H1 (cell line): ENCODE results near the gene SMOC2. TPM values are rescaled to one million over a fixed set of nuclear protein-coding genes. Genes with fewer than 3 reads are reported as not detected.

Experiments used
- CTCF ChIA-PET: fragments of 300-600 bp; sonication (Branson Sonifier 250); formaldehyde crosslinking; loops from one replicate; lab custom pipeline; 2021; ENCODE audit not compliant: partially characterized antibody; lab: Charles Lee
- POLR2A ChIA-PET: fragments of 300-600 bp; sonication (Branson Sonifier 250); formaldehyde crosslinking; loops from one replicate; lab custom pipeline; 2021; ENCODE audit warnings: inconsistent platforms; ENCODE audit not compliant: partially characterized antibody; lab: Charles Lee
- DNase-seq, 2 experiments: peaks; one replicate each; pipeline versions ENCODE4 v3.0.0 to v3.0.0-alpha.2; 2010 to 2022; ENCODE audit warnings: low spot score in 2 of 2, low read depth in 1 of 2, mixed read lengths in 1 of 2
- FAIRE-seq: peaks from 2 replicates; lab custom pipeline; 2011; peaks lifted over from hg19 to GRCh38; lab: Jason Lieb, UNC
- H2AFZ ChIP-seq: 2 replicates; pipeline ENCODE4 v1.8.1; 2012; ENCODE audit warnings: low read length, inconsistent platforms
- H2AK5ac ChIP-seq: 2 replicates; pipeline ENCODE4 v1.6.1; 2013; ENCODE audit warnings: low read depth, low read length
- H2BK120ac ChIP-seq: replicated peaks from 2 replicates; pipeline ENCODE3; 2013; ENCODE audit warnings: low read depth, low read length, inconsistent platforms
- H2BK12ac ChIP-seq: 2 replicates; pipeline ENCODE4 v1.6.1; 2013; ENCODE audit warnings: low read depth, low read length
- H2BK15ac ChIP-seq: 2 replicates; pipeline ENCODE4 v1.6.1; 2013; ENCODE audit warnings: low read length
- H2BK20ac ChIP-seq: 2 replicates; pipeline ENCODE4 v1.6.1; 2013; ENCODE audit warnings: low read length
- H2BK5ac ChIP-seq: 2 replicates; pipeline ENCODE4 v1.6.1; 2013; ENCODE audit warnings: low read depth, low read length
- H3K14ac ChIP-seq: 2 replicates; pipeline ENCODE4 v1.6.1; 2013; ENCODE audit warnings: inconsistent platforms; ENCODE audit not compliant: insufficient read length
- H3K18ac ChIP-seq: 2 replicates; pipeline ENCODE4 v1.6.1; 2013; ENCODE audit warnings: low read length; ENCODE audit errors: extremely low read depth
- H3K23ac ChIP-seq: 2 replicates; pipeline ENCODE4 v1.6.1; 2013; ENCODE audit warnings: inconsistent platforms; ENCODE audit not compliant: insufficient read length
- H3K23me2 ChIP-seq: 2 replicates; pipeline ENCODE4 v1.6.1; 2013; ENCODE audit warnings: low read depth, low read length
- H3K27ac ChIP-seq: 2 replicates; pipeline ENCODE4 v1.6.1; 2011; ENCODE audit warnings: low read depth, low read length, inconsistent platforms
- H3K27me3 ChIP-seq, 4 experiments: replicated peaks in 1 of 4; 1 replicate in 1 of 4; 2 replicates in 3 of 4; pipeline versions ENCODE4 v1.6.1 to v1.8.1; 2011 to 2013; ENCODE audit warnings: low read length in 3 of 4, mild to moderate bottlenecking in 3 of 4, inconsistent platforms in 2 of 4, mixed read lengths in 2 of 4, moderate library complexity in 1 of 4; ENCODE audit not compliant: control insufficient read depth in 3 of 4, insufficient read depth in 3 of 4; ENCODE audit errors: extremely low read depth in 1 of 4
- H3K36me3 ChIP-seq, 4 experiments: 2 replicates each; pipeline versions ENCODE4 v1.6.1 to v1.8.1; 2011 to 2013; ENCODE audit warnings: mild to moderate bottlenecking in 4 of 4, low read length in 3 of 4, moderate library complexity in 2 of 4, control low read depth in 1 of 4, inconsistent platforms in 1 of 4; ENCODE audit not compliant: insufficient read depth in 4 of 4, control insufficient read depth in 2 of 4
- H3K4ac ChIP-seq: replicated peaks from 2 replicates; pipeline ENCODE3; 2013; ENCODE audit warnings: low read length, low read depth, mixed read lengths, inconsistent platforms; ENCODE audit not compliant: insufficient read length
- H3K4me1 ChIP-seq, 4 experiments: replicated peaks in 1 of 4; 1 replicate in 1 of 4; 2 replicates in 3 of 4; pipeline versions ENCODE4 v1.6.1 to v1.8.1; 2011 to 2013; ENCODE audit warnings: low read length in 3 of 4, inconsistent platforms in 2 of 4, mixed read lengths in 1 of 4; ENCODE audit not compliant: insufficient read depth in 4 of 4, control insufficient read depth in 3 of 4
- H3K4me2 ChIP-seq, 2 experiments: 2 replicates each; pipeline versions ENCODE4 v1.6.1 to v1.8.1; 2011 to 2013; ENCODE audit warnings: low read depth in 2 of 2, low read length in 2 of 2, control low read depth in 1 of 2, inconsistent platforms in 1 of 2, mild to moderate bottlenecking in 1 of 2; ENCODE audit not compliant: insufficient read depth in 1 of 2
- H3K4me3 ChIP-seq, 4 experiments: fragments of 200-600, 300-600 bp in 1 of 4; sonication (generic), shearing (Covaris generic), sonication (Bioruptor Twin) in 1 of 4; 2 replicates each; pipeline versions ENCODE4 v1.5.1 to v1.8.1; 2011 to 2016; ENCODE audit warnings: low read length in 4 of 4, low read depth in 3 of 4, control low read depth in 2 of 4, inconsistent platforms in 2 of 4, mild to moderate bottlenecking in 2 of 4, mixed read lengths in 1 of 4, moderate library complexity in 1 of 4; ENCODE audit not compliant: insufficient read depth in 2 of 4; ENCODE audit errors: extremely low read depth in 1 of 4
- H3K56ac ChIP-seq: replicated peaks from 2 replicates; pipeline ENCODE3; 2013; ENCODE audit warnings: low read depth, mild to moderate bottlenecking, mixed read lengths, low read length, inconsistent platforms; ENCODE audit not compliant: insufficient read length
- H3K79me1 ChIP-seq: 2 replicates; pipeline ENCODE4 v1.6.1; 2013; ENCODE audit warnings: low read depth, low read length, control low read depth
- H3K79me2 ChIP-seq, 2 experiments: 2 replicates each; pipeline versions ENCODE4 v1.6.1 to v1.8.1; 2012 to 2013; ENCODE audit warnings: low read length in 2 of 2, mild to moderate bottlenecking in 2 of 2, inconsistent platforms in 1 of 2; ENCODE audit not compliant: insufficient read depth in 2 of 2, control insufficient read depth in 1 of 2
- H3K9ac ChIP-seq, 4 experiments: replicated peaks in 1 of 4; 1 replicate in 1 of 4; 2 replicates in 3 of 4; pipeline versions ENCODE4 v1.6.1 to v1.8.1; 2011 to 2013; ENCODE audit warnings: low read depth in 3 of 4, low read length in 3 of 4, control low read depth in 2 of 4, mild to moderate bottlenecking in 2 of 4, moderate library complexity in 2 of 4, inconsistent platforms in 1 of 4; ENCODE audit errors: extremely low read depth in 1 of 4
- H3K9me3 ChIP-seq, 2 experiments: 2 replicates each; pipeline versions ENCODE4 v1.6.1 to v1.8.1; 2012 to 2013; ENCODE audit warnings: mild to moderate bottlenecking in 2 of 2, moderate library complexity in 2 of 2, control low read depth in 1 of 2, inconsistent platforms in 1 of 2, low read depth in 1 of 2, low read length in 1 of 2, mixed read lengths in 1 of 2; ENCODE audit not compliant: insufficient read depth in 2 of 2
- H4K20me1 ChIP-seq, 2 experiments: replicated peaks in 1 of 2; 2 replicates each; pipeline versions ENCODE3 to v1.8.1; 2011 to 2013; ENCODE audit warnings: inconsistent platforms in 2 of 2, low read length in 2 of 2, mild to moderate bottlenecking in 1 of 2; ENCODE audit not compliant: insufficient read depth in 2 of 2, control insufficient read depth in 1 of 2
- H4K5ac ChIP-seq: 2 replicates; pipeline ENCODE4 v1.6.1; 2013; ENCODE audit warnings: low read length, low read depth, mixed read lengths, inconsistent platforms; ENCODE audit not compliant: insufficient read length
- H4K8ac ChIP-seq: 2 replicates; pipeline ENCODE4 v1.8.0; 2013; ENCODE audit warnings: mild to moderate bottlenecking, moderate library complexity, low read length, inconsistent platforms; ENCODE audit not compliant: insufficient read depth; ENCODE audit errors: extremely low read depth
- H4K91ac ChIP-seq: replicated peaks from 2 replicates; pipeline ENCODE3; 2013; ENCODE audit warnings: low read length, mixed read lengths, inconsistent platforms; ENCODE audit not compliant: insufficient read length
- BCL11A ChIP-seq, 2 experiments: IDR thresholded peaks; one replicate each; pipeline ENCODE4 v1.6.1; 2011; ENCODE audit warnings: low read depth in 2 of 2, low read length in 2 of 2, mild to moderate bottlenecking in 2 of 2
- CEBPB ChIP-seq: IDR thresholded peaks from 2 replicates; pipeline ENCODE4 v1.6.1; 2012; ENCODE audit warnings: low read depth, low read length
- EGR1 ChIP-seq: IDR thresholded peaks from 2 replicates; pipeline ENCODE4 v1.6.1; 2011; ENCODE audit warnings: low read depth, low read length, borderline replicate concordance
- HDAC2 ChIP-seq, 2 experiments: fragments of 300-600 bp in 1 of 2; sonication (generic) in 1 of 2; IDR thresholded peaks; 2 replicates each; pipeline ENCODE4 v1.6.1; 2011 to 2012; ENCODE audit warnings: low read depth in 2 of 2, low read length in 2 of 2, mild to moderate bottlenecking in 2 of 2, moderate library complexity in 2 of 2, borderline replicate concordance in 1 of 2, inconsistent platforms in 1 of 2
- KDM4A ChIP-seq: IDR thresholded peaks from one replicate; pipeline ENCODE4 v1.7.1; 2012; ENCODE audit warnings: low read depth, mild to moderate bottlenecking, moderate library complexity, low read length, inconsistent platforms; ENCODE audit not compliant: severe bottlenecking
- KDM5A ChIP-seq: fragments of 200-600 bp; IDR thresholded peaks from 2 replicates; pipeline ENCODE4 v1.7.1; 2012; ENCODE audit warnings: mild to moderate bottlenecking, low read length, inconsistent platforms, mixed read lengths
- NRF1 ChIP-seq: IDR thresholded peaks from 2 replicates; pipeline ENCODE4 v1.6.1; 2011; ENCODE audit warnings: mild to moderate bottlenecking, low read depth, low read length, improper control_type of control experiment
- POLR2A ChIP-seq, 2 experiments: IDR thresholded peaks; 1 replicate in 1 of 2; 2 replicates in 1 of 2; pipeline ENCODE4 v1.6.1; 2011; ENCODE audit warnings: low read depth in 2 of 2, low read length in 2 of 2, mild to moderate bottlenecking in 2 of 2; ENCODE audit errors: control extremely low read depth in 1 of 2
- RFX5 ChIP-seq: IDR thresholded peaks from 2 replicates; pipeline ENCODE4 v1.6.1; 2011; ENCODE audit warnings: low read depth, low read length, improper control_type of control experiment, borderline replicate concordance
- SP1 ChIP-seq: IDR thresholded peaks from 2 replicates; pipeline ENCODE4 v1.6.1; 2011; ENCODE audit warnings: low read depth, low read length
- TAF1 ChIP-seq: IDR thresholded peaks from 2 replicates; pipeline ENCODE4 v1.6.1; 2011; ENCODE audit warnings: mild to moderate bottlenecking, low read depth, low read length
- TCF12 ChIP-seq: IDR thresholded peaks from 2 replicates; pipeline ENCODE4 v1.6.1; 2011; ENCODE audit warnings: low read depth, mild to moderate bottlenecking, low read length
- WGBS, 2 experiments: shearing (Covaris generic) in 1 of 2; methylation state at CpG; one replicate each; pipeline versions ENCODE4 v1.1.6 to v1.1.7; 2013 to 2015; ENCODE audit warnings: low lambda C conversion rate in 2 of 2, mixed read lengths in 2 of 2, inconsistent platforms in 1 of 2, low coverage in 1 of 2, missing lambda C conversion rate in 1 of 2; ENCODE audit not compliant: insufficient replicate concordance in 2 of 2, insufficient coverage in 1 of 2, insufficient read length in 1 of 2; ENCODE audit errors: extremely low coverage in 1 of 2, missing lambda C conversion rate in 1 of 2; 5-methylcytosine and 5-hydroxymethylcytosine counted together
- polyA plus RNA-seq, 7 experiments: library from polyadenylated mRNA; depleted of rRNA in 3 of 7; stranded (reverse) in 5 of 7; unstranded in 2 of 7; fragments of >200 nt in 5 of 7; fragments of 200-250 nt in 2 of 7; gene quantifications; 1 replicate in 5 of 7; 2 replicates in 1 of 7; 4 replicates in 1 of 7; pipeline versions ENCODE4 v1.2.1 to v1.2.3, GENCODE V29; 2011 to 2013; ENCODE audit warnings: missing spikeins in 2 of 7, mixed read lengths in 2 of 7
- total RNA-seq: library from RNA; stranded (reverse); fragmentation: NEBNext Ultra II Directional; extraction: Animal tissue kit (Norgen Biotek cat#: 25700); gene quantifications from 2 replicates; pipeline ENCODE4 v1.2.1, GENCODE V29; 2021
- TF ChIP-seq, protein P1 (sequence below): IDR thresholded peaks from 2 replicates; pipeline ENCODE4 v1.6.1; 2012; ENCODE audit warnings: inconsistent platforms
- TF ChIP-seq, protein P2 (sequence below): IDR thresholded peaks from 2 replicates; pipeline ENCODE4 v1.6.1; 2011; ENCODE audit warnings: low read length, improper control_type of control experiment

Gene SMOC2
- total and polyA plus RNA-seq, 2 of the 8 experiments (the other 6 are each of a cell fraction or from before 2014, with no cell fraction given) = 7.7 to 8.5 TPM

- Histone ChIP-seq H3K9ac (no peak overlapping the region), H3K79me2 (no peaks in the 10 kb centered on the region), H3K9me3 (no peaks in the 10 kb centered on the region), H2BK120ac (no peak overlapping the region), H3K4me1 (peaks cover 0 to 13% (median 4%) of the 10 kb centered on the region in 4 experiments; a peak in 5 of 7 replicates), H3K14ac (no peak overlapping the region), H2BK20ac (no peak overlapping the region), H4K5ac (no peak overlapping the region), H2BK5ac (no peak overlapping the region; the same call in 1 of the 2 replicates), H3K4me3 (no peak overlapping the region), H3K56ac (no peak overlapping the region), H2BK12ac (no peak overlapping the region), H3K27ac (no peak overlapping the region), H2AK5ac (no peak overlapping the region), H4K8ac (no peak overlapping the region; the same call in 1 of the 2 replicates), H4K91ac (no peak overlapping the region), H2BK15ac (no peak overlapping the region), H3K4ac (no peak overlapping the region), H3K27me3 (no peaks in the 10 kb centered on the region), H3K18ac (no peak overlapping the region), H4K20me1 (no peaks in the 10 kb centered on the region), H2AFZ (no peak overlapping the region), H3K79me1 (no peaks in the 10 kb centered on the region), H3K4me2 (no peak overlapping the region), H3K23me2 (no peaks in the 10 kb centered on the region), H3K36me3 (no peaks in the 10 kb centered on the region), H3K23ac (no peak overlapping the region)
- DNase-seq = no peak
- no peak for FAIRE-seq
- WGBS, 2 experiments = 86% methylated on average over 15 of the region's 15 CpGs; no CpG with 5 or more reads in 1 of the 2 experiments
- POLR2A ChIA-PET = no interaction called here
- CTCF ChIA-PET = interaction anchor here (0.9 kb wide), 1 partner anchor 11 kb away, joined by 4 read pairs; no protein-coding TSS in a partner anchor
- TF ChIP-seq, protein P1, sequence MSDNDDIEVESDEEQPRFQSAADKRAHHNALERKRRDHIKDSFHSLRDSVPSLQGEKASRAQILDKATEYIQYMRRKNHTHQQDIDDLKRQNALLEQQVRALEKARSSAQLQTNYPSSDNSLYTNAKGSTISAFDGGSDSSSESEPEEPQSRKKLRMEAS = no peak
- no peak for TF ChIP-seq SP1
- TF ChIP-seq KDM4A = no peak
- TF ChIP-seq EGR1 = no peak
- no peak for TF ChIP-seq TAF1
- TF ChIP-seq TCF12 = no peak
- no peak for TF ChIP-seq POLR2A (IDR thresholded peaks at IDR 0.05; ENCODE audit: control extremely low read depth in 1 of 2, low read depth in 2 of 2, low read length in 2 of 2)
- no peak for TF ChIP-seq NRF1
- TF ChIP-seq, protein P2, sequence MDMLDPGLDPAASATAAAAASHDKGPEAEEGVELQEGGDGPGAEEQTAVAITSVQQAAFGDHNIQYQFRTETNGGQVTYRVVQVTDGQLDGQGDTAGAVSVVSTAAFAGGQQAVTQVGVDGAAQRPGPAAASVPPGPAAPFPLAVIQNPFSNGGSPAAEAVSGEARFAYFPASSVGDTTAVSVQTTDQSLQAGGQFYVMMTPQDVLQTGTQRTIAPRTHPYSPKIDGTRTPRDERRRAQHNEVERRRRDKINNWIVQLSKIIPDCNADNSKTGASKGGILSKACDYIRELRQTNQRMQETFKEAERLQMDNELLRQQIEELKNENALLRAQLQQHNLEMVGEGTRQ = no peak
- no peak for TF ChIP-seq CEBPB
- no peak for TF ChIP-seq KDM5A
- TF ChIP-seq HDAC2 (IDR thresholded peaks at IDR 0.05; ENCODE audit: borderline replicate concordance in 1 of 2, low read depth in 2 of 2, low read length in 2 of 2) = no peak
- no peak for TF ChIP-seq RFX5
- TF ChIP-seq BCL11A (IDR thresholded peaks at IDR 0.05; ENCODE audit: low read depth in 2 of 2, low read length in 2 of 2) = no peak
These were observed 56.4 kb downstream of the SMOC2 start for GRCh38 chr6:168497381-168497780.
